IMR-90 (cell line): ENCODE results near the gene TSPEAR. TPM values are rescaled to one million over a fixed set of nuclear protein-coding genes. Genes with fewer than 3 reads are reported as not detected.
"Not testable (repeated sequence)": the region's sequence is repeated elsewhere in the genome, so short reads cannot be mapped to it uniquely, and the experiment has no call there.

ENCODE experiments used
- ATAC-seq: fragments of 200-7000 bp; cut with Tn5 transposase; 2 replicates; pipeline ENCODE4 v1.9.1; 2020; ENCODE audit warnings: low read depth, mild to moderate bottlenecking, moderate library complexity
- BruUV-seq: library from RNA; stranded (reverse); fragments of 400-500 nt; replicated peaks from 2 replicates; lab custom pipeline; 2021; lab: Mats Ljungman, UMichigan
- CTCF ChIA-PET: fragments of 300-600 bp; formaldehyde crosslinking; extraction: SDS; loops from one replicate; lab custom pipeline; 2021; ENCODE audit warnings: antibody characterized with exemption; lab: Yijun Ruan, JAX
- POLR2A ChIA-PET: fragments of 300-600 bp; sonication (Branson Sonifier 250); formaldehyde crosslinking; loops from one replicate; lab custom pipeline; 2022; ENCODE audit warnings: antibody characterized with exemption; ENCODE audit not compliant: unreplicated experiment; lab: Charles Lee
- DNase-seq: peaks from one replicate; pipeline ENCODE4 v3.0.0; 2013
- H2AFZ ChIP-seq: replicated peaks from 2 replicates; pipeline ENCODE3; 2013; ENCODE audit warnings: low read length, mild to moderate bottlenecking; ENCODE audit not compliant: poor library complexity
- H2AK5ac ChIP-seq: 2 replicates; pipeline ENCODE4 v1.6.1; 2013; ENCODE audit warnings: low read depth, low read length, inconsistent platforms
- H2AK9ac ChIP-seq: replicated peaks from 2 replicates; pipeline ENCODE3; 2013; ENCODE audit warnings: mild to moderate bottlenecking, low read depth, low read length, moderate library complexity; ENCODE audit not compliant: poor library complexity
- H2BK120ac ChIP-seq: 2 replicates; pipeline ENCODE4 v1.6.1; 2013; ENCODE audit warnings: low read depth, low read length, inconsistent platforms
- H2BK15ac ChIP-seq: 3 replicates; pipeline ENCODE4 v1.6.1; 2013; ENCODE audit warnings: low read depth, low read length, inconsistent platforms
- H2BK20ac ChIP-seq: 2 replicates; pipeline ENCODE4 v1.6.1; 2013; ENCODE audit warnings: low read depth, mild to moderate bottlenecking, inconsistent platforms, low read length, moderate library complexity
- H2BK5ac ChIP-seq: 2 replicates; pipeline ENCODE4 v1.6.1; 2013; ENCODE audit warnings: mild to moderate bottlenecking, low read depth, low read length, inconsistent platforms; ENCODE audit not compliant: poor library complexity, severe bottlenecking
- H3K14ac ChIP-seq: replicated peaks from 2 replicates; pipeline ENCODE4 v1.6.1; 2013; ENCODE audit warnings: low read depth, low read length, inconsistent platforms
- H3K18ac ChIP-seq: 2 replicates; pipeline ENCODE4 v1.6.1; 2013; ENCODE audit warnings: low read depth, low read length, control low read depth
- H3K23ac ChIP-seq: 2 replicates; pipeline ENCODE4 v1.6.1; 2013; ENCODE audit warnings: low read depth, low read length, inconsistent platforms
- H3K27ac ChIP-seq: 2 replicates; pipeline ENCODE4 v1.5.1; 2013; ENCODE audit warnings: mild to moderate bottlenecking, control low read depth, low read length; ENCODE audit not compliant: insufficient read depth
- H3K27me3 ChIP-seq: 2 replicates; pipeline ENCODE4 v1.6.1; 2013; ENCODE audit warnings: low read length; ENCODE audit not compliant: control insufficient read depth, insufficient read depth
- H3K36me3 ChIP-seq: 2 replicates; pipeline ENCODE4 v1.6.1; 2013; ENCODE audit warnings: low read length, mixed read lengths; ENCODE audit not compliant: control insufficient read depth, insufficient read depth
- H3K4ac ChIP-seq: 2 replicates; pipeline ENCODE4 v1.6.1; 2013; ENCODE audit warnings: low read depth, low read length, inconsistent platforms
- H3K4me1 ChIP-seq: 2 replicates; pipeline ENCODE4 v1.6.1; 2013; ENCODE audit warnings: low read length, mixed read lengths; ENCODE audit not compliant: control insufficient read depth, insufficient read depth
- H3K4me2 ChIP-seq: 2 replicates; pipeline ENCODE4 v1.6.1; 2013; ENCODE audit warnings: low read depth, mild to moderate bottlenecking, control low read depth, low read length, moderate library complexity
- H3K4me3 ChIP-seq: 2 replicates; pipeline ENCODE4 v1.5.1; 2013; ENCODE audit warnings: low read depth, mild to moderate bottlenecking, control low read depth, low read length, moderate library complexity; ENCODE audit not compliant: insufficient read depth
- H3K56ac ChIP-seq: 2 replicates; pipeline ENCODE4 v1.6.1; 2013; ENCODE audit warnings: low read length, inconsistent platforms; ENCODE audit not compliant: insufficient read depth; ENCODE audit errors: extremely low read depth
- H3K79me1 ChIP-seq, 2 experiments: 2 replicates each; pipeline ENCODE4 v1.6.1; 2013; ENCODE audit warnings: low read length in 2 of 2, inconsistent platforms in 1 of 2, low read depth in 1 of 2
- H3K9ac ChIP-seq: 2 replicates; pipeline ENCODE4 v1.6.1; 2013; ENCODE audit warnings: low read depth, low read length, control low read depth
- H3K9me1 ChIP-seq: 2 replicates; pipeline ENCODE4 v1.6.1; 2013; ENCODE audit warnings: low read length, inconsistent platforms; ENCODE audit not compliant: insufficient read depth
- H3K9me3 ChIP-seq: 2 replicates; pipeline ENCODE4 v1.6.1; 2013; ENCODE audit warnings: low read length; ENCODE audit not compliant: control insufficient read depth, insufficient read depth
- H4K20me1 ChIP-seq: 2 replicates; pipeline ENCODE4 v1.6.1; 2013; ENCODE audit warnings: low read length, inconsistent platforms; ENCODE audit not compliant: insufficient read depth
- H4K5ac ChIP-seq: 2 replicates; pipeline ENCODE4 v1.6.1; 2013; ENCODE audit warnings: mild to moderate bottlenecking, low read depth, low read length, control low read depth
- H4K8ac ChIP-seq, 2 experiments: 2 replicates each; pipeline ENCODE4 v1.6.1; 2013; ENCODE audit warnings: low read depth in 2 of 2, low read length in 2 of 2, control low read depth in 1 of 2, inconsistent platforms in 1 of 2
- H4K91ac ChIP-seq: 2 replicates; pipeline ENCODE4 v1.6.1; 2013; ENCODE audit warnings: low read depth, low read length, inconsistent platforms; ENCODE audit not compliant: insufficient read depth
- WGBS, 2 experiments: methylation state at CpG; one replicate each; pipeline versions ENCODE4 v1.1.5 to v1.1.7; 2013; ENCODE audit warnings: missing lambda C conversion rate in 2 of 2; ENCODE audit not compliant: insufficient read length in 1 of 2; ENCODE audit errors: extremely low coverage in 2 of 2; 5-methylcytosine and 5-hydroxymethylcytosine counted together
- dilution Hi-C: fragments of 300-500 bp; cut with HindIII; formaldehyde crosslinking; loops from one replicate; pipeline ENCODE4 v1.14.3; 2018; ENCODE audit warnings: low sequenced_read_pairs; ENCODE audit not compliant: unreplicated experiment
- in situ Hi-C: fragments of 300-500 bp; cut with MboI; formaldehyde crosslinking; loops from 3 replicates; pipeline ENCODE4 v1.14.3; 2019; ENCODE audit warnings: low sequenced_read_pairs, inconsistent platforms, mixed read lengths
- intact Hi-C: fragments of 100-400 bp; cut with micrococcal nuclease; formaldehyde crosslinking; loops from 2 replicates; pipeline ENCODE4 v1.10.0; 2022
- polyA plus RNA-seq, 3 experiments: library from polyadenylated mRNA; depleted of rRNA; stranded (reverse); fragments of >200 nt; gene quantifications; 2 replicates each; pipeline ENCODE4 v1.2.3, GENCODE V29; 2012; ENCODE audit warnings: low replicate concordance in 1 of 3
- total RNA-seq: library from RNA; depleted of rRNA; stranded (reverse); fragments of >200 nt; gene quantifications from 2 replicates; pipeline ENCODE4 v1.2.3, GENCODE V29; 2012

Gene TSPEAR
- total and polyA plus RNA-seq, 2 of the 4 experiments (the other 2 are of a cell fraction): not detected

DNA sequence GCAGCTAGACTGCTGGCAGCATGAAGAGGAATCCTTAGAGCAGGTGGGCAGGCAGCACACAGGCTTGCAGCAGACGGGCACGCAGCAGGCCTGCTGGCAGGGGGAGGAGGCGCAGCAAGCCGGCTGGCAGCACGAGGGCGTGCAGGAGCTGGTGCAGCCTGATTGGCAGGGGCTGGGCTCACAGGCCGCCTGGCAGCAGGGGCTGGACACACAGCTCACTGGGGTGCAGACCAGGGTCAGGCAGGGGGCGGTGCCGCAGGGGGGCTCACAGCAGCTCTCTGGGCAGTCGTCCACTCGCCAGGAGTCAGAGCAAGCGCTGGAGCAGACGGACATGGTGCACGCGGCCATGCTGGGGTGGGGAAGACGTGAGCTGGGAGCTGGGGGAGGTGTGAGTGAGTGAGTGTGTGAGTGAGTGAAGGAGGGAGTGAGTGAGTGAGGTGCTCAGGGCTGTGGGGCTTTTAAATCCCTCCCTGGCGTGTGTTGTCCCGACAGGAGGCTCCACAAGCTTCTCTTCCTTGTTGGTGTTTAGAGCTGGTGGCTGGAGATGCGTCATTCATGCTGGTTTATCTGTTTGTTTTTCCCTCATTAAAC is 131.0 kb downstream of the TSPEAR start, which contains the start of gene KRTAP10-5:
Gene KRTAP10-5, minus strand, starts transcription at position 374 of the 591 bp plus-strand sequence. Its CDS starts 26 bp downstream, at position 348.
- H2BK5ac ChIP-seq, H3K4me2 ChIP-seq, H3K9ac ChIP-seq, intact Hi-C loops, H3K4ac ChIP-seq, H3K23ac ChIP-seq, DNase-seq, H3K79me1 ChIP-seq, CTCF ChIA-PET, ATAC-seq, H2AFZ ChIP-seq, H3K27ac ChIP-seq, H3K18ac ChIP-seq, H2BK20ac ChIP-seq, dilution Hi-C loops, POLR2A ChIA-PET, H4K91ac ChIP-seq, H3K36me3 ChIP-seq, H2BK120ac ChIP-seq, H2AK9ac ChIP-seq, H4K5ac ChIP-seq, H2BK15ac ChIP-seq, H3K9me1 ChIP-seq, H4K8ac ChIP-seq, BruUV-seq, H2AK5ac ChIP-seq, H3K4me3 ChIP-seq, H3K14ac ChIP-seq, H3K4me1 ChIP-seq, in situ Hi-C loops, H3K27me3 ChIP-seq, H3K56ac ChIP-seq, H4K20me1 ChIP-seq: not testable (repeated sequence)
- WGBS, 2 experiments: 35% methylated on average over 6 of the region's 19 CpGs; no CpG with 5 or more reads in 1 of the 2 experiments
- H3K9me3 ChIP-seq: peaks cover 11% of the 10 kb centered on the region
